Measurements from ENCODE around the gene PTGFRN.

DNA sequence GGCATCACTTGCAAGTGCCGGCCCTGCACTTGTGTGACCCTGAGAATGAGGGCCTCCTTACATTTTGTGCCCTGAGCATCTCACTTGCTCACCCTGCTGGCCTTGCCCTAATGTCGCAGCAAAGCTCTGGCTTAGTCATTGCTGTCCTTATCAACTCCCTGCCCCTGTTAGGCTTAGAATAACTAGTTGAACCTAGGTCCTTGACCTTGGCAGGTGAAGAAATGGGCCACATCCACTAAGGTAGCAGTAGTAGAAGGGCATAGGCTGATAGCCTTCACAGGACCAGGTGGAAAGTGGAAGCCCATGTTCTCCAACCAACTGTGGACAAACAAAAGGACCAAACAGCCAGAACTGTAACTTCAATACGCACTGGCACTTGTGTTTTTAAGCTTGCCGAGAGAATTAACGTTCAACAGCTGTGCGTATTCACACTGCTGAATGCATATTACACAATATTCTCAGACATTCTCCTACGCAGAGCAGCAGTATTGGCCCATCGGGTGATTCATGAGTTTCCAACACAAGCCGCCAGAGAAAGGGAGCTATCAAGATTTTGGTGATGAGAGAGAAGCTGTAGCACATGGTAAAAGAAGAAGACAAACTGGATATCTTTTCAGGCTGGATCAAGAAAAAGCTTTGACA, 27.7 kb upstream of the PTGFRN start:
- TF ChIP-seq, protein P1, sequence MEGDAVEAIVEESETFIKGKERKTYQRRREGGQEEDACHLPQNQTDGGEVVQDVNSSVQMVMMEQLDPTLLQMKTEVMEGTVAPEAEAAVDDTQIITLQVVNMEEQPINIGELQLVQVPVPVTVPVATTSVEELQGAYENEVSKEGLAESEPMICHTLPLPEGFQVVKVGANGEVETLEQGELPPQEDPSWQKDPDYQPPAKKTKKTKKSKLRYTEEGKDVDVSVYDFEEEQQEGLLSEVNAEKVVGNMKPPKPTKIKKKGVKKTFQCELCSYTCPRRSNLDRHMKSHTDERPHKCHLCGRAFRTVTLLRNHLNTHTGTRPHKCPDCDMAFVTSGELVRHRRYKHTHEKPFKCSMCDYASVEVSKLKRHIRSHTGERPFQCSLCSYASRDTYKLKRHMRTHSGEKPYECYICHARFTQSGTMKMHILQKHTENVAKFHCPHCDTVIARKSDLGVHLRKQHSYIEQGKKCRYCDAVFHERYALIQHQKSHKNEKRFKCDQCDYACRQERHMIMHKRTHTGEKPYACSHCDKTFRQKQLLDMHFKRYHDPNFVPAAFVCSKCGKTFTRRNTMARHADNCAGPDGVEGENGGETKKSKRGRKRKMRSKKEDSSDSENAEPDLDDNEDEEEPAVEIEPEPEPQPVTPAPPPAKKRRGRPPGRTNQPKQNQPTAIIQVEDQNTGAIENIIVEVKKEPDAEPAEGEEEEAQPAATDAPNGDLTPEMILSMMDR (IDR thresholded peaks at IDR 0.05) = no peak
- no peak for TF ChIP-seq POLR2A (IDR thresholded peaks at IDR 0.05)

Measured in sigmoid colon (tissue), 3 donors.